Measurements from ENCODE around the gene CDKN2A.
"Not testable (repeated sequence)": the region's sequence is repeated elsewhere in the genome, so short reads cannot be mapped to it uniquely, and the experiment has no call there.

Gene CDKN2A

DNA sequence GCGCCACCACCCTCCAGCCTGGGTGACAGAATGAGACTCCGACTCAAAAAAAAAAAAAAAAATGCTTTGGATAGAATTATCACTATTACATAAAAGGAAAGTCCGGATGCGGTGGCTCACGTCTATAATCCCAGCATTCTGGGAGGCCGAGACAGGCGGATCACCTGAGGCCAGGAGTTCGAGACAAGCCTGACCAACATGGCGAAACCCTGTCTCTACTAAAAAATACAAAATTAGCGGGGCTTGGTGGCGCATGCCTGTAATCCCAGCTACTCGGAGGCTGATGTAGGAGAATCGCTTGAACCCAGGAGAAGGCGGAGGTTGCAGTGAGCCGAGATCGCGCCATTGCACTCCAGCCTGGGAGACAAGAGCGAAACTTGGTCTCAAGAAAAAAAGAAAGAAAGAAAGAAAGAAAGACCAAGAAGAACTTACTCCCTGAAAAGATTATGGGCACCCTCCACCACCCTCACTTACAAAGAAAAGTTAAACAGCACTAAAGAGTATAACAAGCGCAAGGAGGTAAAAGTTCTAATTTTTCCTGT is 17.8 kb downstream of the CDKN2A start:
- DNase-seq, result no peak

DNA sequence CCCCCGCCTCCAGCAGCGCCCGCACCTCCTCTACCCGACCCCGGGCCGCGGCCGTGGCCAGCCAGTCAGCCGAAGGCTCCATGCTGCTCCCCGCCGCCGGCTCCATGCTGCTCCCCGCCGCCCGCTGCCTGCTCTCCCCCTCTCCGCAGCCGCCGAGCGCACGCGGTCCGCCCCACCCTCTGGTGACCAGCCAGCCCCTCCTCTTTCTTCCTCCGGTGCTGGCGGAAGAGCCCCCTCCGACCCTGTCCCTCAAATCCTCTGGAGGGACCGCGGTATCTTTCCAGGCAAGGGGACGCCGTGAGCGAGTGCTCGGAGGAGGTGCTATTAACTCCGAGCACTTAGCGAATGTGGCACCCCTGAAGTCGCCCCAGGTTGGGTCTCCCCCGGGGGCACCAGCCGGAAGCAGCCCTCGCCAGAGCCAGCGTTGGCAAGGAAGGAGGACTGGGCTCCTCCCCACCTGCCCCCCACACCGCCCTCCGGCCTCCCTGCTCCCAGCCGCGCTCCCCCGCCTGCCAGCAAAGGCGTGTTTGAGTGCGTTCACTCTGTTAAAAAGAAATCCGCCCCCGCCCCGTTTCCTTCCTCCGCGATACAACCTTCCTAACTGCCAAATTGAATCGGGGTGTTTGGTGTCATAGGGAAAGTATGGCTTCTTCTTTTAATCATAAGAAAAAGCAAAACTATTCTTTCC is 19.3 kb downstream of the CDKN2A start:
- no peak for DNase-seq

DNA sequence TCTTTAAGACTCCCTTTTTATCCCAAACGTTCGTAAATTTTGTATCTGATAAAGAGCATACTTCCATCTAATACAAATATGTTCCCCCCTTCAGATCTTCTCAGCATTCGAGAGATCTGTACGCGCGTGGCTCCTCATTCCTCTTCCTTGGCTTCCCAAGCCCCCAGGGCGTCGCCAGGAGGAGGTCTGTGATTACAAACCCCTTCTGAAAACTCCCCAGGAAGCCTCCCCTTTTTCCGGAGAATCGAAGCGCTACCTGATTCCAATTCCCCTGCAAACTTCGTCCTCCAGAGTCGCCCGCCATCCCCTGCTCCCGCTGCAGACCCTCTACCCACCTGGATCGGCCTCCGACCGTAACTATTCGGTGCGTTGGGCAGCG is 19.9 kb downstream of the CDKN2A start:
- DNase-seq, result no peak

DNA sequence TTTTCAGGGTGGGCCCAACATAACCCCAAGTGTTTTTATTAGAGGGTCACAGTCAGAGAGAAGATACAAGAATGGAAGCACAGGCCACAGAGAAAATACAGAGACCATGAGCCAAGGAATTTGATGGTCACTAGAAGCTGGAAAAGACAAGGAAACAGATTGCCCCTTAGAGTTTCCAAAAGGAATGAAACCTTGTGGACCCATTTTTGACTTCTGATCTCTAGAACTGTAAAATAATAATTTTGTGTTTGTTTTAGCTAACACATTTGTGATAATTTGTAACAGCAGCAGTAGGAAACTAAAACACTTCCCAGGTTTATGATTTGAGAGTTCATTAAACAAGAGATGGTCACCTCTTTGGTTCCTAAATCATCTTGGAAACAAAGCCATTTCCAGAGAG is 21.8 kb downstream of the CDKN2A start:
- DNase-seq, result no peak

DNA sequence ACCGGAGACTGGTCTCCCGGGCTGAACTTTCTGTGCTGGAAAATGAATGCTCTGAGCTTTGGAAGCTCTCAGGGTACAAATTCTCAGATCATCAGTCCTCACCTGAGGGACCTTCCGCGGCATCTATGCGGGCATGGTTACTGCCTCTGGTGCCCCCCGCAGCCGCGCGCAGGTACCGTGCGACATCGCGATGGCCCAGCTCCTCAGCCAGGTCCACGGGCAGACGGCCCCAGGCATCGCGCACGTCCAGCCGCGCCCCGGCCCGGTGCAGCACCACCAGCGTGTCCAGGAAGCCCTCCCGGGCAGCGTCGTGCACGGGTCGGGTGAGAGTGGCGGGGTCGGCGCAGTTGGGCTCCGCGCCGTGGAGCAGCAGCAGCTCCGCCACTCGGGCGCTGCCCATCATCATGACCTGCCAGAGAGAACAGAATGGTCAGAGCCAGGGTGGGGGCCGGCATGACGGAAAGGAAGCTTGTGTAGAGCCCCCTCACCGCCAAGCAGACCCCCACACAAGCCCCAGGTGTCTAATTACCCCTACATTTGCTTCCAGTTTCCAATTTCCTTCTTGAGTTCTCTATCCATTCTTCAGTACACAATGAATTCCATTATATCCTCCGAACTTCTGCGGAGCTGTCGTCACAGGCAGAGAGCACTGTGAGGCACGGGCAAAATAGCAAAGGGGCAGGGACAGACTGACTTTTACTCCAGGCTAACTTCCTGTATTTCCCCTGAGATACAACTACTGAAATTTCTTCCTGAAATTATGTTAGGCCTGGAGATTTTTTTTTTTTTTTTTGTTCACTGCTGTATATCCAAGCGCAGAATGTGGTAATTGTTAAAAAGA is 23.2 kb downstream of the CDKN2A start:
- DNase-seq, result no peak

DNA sequence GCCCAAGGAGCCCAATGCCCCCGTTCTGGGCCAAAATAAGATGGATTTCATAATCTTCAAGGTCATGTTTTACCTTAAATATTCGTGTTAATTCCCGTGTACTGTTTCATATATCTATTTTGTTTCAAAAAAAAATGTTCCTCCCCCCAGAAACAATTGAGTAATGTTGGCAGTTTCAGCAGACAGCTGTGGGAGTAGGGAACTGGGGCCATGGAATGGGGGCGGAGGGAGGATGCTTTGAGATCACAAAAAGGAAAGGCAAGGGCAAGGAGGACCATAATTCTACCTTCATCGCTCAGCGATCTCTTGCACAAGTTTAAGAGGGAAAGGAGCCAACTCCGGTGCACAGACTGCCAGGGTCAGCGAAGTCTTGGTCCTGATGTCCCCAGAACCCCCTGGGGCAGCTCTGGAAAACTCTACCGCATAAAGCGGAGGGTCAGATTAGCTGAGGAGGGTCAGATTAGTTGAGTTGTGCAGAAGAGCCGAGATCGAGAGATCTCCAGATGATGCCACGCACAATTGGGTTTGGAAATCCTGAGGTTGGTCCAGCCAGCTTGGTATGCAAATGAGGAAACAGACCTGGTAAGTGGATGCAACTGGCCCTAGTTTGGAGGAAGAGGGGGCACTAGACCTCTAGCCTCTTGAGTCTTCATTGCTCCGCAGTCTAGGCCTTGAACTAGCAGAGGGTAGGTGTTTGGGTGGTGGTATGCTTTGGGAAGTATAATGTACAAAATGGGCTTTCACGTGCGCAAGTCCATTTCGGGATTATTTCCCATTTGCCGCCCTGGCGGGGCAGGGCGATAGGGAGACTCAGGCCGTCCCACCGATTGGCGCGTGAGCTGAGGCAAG is 24.0 kb downstream of the CDKN2A start:
- no peak for DNase-seq

DNA sequence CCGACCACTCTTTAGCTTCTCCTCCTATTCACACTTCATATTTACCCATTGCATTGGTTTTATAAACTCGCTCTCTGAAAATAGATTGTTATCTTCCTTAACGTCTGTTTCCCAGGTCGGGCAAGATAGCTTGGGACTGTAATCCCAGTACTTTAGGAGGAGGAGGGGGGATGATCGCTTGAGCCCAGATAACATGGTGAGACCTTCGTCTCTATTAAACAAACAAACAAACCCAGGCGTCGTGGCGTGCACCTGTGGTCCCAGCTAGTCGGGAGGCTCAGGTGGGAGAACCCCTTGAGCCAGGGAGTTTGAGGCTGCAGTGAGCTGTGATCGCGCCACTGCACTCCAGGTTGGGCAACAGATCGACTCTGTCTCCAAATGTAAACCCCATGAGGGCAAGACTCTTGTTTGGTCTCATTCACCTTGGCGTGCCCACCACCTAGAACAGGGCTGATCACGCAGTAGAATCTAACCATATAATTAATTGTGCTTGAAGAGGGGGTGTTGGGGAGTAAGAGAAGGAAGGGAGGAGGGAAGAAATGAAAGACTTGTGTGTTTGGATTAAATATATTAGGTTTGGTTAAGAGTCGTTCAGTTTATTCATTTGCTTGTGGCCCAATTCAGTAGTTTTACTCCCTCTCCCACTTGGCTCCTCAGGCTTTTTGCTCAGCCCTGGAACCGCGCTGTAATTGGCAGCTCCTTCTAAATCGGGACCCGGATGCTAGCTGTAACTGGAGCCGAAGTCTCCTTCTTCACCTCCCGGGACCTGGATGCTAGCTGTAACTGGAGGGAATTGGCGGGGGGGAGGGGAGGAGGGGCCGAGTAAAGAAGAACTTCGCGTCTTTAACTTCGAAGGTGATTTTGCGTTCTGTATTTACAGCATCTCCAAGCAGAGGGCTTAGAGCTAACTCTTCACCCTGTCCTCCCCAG is 24.9 kb downstream of the CDKN2A start:
- DNase-seq, result no peak

DNA sequence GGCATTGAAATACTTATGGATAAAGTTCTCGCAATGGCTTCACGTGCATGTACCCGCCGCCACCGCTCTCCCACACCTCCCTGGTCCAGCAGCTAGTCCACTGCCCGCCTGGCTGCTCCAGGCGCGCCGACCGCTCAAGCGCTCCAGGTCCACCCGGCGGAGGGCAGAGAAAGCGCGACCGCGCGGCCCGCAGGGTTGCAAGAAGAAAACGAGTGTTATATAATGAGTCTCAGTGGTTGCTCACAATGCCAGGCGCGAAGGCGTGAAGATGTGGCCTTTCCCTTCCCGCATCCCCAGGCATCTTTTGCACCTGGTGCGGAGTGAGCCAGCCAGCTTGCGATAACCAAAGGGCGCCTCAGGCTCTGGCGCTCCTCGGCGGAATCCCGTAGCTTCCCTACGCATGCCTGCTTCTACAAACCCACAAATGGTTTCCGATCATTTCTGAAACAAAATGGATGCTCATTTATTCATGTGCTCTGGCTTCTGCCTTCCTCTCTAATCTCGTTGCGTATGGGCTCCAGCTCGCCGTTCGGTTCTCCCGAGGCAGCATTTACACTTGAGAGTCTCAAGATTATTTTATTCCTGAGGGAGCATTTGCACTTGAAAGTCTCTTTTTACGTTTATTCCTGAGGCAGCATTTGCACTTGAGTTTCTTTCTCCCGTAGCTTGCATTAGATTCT is 25.7 kb downstream of the CDKN2A start:
- DNase-seq, result no peak

DNA sequence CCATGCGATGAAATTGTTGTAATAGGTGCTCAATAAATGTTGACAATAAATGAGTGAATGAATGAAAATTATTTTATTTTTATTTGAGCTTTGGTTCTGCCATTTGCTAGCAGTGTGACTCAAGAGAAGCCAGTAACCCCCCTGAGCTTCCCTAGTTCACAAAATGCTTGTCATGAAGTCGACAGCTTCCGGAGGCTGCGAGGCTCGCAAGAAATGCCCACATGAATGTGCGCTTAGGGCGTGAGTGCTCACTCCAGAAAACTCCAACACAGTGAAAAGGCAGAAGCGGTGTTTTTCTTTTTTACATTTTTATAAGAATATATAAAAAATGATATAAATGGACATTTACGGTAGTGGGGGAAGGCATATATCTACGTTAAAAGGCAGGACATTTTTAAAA is 26.5 kb downstream of the CDKN2A start:
- DNase-seq, result no peak

DNA sequence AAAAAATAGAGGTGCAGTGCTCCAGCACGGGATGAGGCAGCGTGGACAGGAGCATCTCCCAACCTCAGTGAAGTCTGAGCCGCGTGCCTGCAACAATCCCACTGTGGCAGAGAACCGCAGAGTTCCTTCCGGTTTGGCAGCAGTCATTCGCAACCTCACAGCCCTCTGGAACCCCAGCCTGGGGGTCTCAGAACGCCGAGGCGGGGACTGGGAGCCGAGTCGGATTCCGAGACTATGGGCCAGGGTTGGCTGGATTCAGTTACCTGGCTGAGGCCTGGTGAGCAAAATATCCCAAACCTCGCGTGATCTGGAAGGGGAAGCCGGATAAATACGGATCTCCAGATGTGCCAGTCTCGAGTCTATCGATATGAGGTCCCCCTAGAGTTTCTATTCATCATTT is 27.0 kb downstream of the CDKN2A start:
- no peak for DNase-seq

DNA sequence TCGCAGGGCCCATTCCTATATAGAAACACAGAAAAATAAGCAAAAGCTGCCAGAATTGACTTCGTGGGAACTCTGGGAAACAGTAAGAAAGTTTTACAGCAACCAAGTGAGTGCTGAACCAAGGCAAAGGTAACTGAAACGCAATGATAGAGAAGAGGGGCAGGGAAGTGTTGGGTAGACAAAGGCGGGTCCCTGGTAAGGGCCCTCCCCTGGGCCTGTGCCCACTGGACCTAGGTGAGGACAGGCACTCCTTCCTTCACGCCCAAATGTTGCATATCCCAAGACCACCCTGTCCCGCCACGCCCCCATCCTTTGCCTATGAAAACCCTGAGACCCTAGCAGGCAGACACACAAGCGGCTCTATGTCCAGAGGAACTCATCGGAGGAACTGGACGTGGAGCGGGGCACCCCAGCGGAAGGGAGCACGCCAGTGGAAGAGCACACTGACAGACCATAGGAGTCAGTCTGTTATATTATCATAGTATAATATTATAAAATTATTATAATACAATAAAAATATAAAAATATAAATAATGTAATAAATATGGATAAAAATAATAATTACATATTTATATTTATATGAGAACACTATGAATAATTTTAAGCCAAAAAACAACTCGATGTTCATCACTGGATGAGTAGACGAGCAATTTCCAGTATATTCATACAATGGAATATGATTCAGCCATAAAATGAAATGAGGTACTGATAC is 27.9 kb downstream of the CDKN2A start:
- no peak for DNase-seq

DNA sequence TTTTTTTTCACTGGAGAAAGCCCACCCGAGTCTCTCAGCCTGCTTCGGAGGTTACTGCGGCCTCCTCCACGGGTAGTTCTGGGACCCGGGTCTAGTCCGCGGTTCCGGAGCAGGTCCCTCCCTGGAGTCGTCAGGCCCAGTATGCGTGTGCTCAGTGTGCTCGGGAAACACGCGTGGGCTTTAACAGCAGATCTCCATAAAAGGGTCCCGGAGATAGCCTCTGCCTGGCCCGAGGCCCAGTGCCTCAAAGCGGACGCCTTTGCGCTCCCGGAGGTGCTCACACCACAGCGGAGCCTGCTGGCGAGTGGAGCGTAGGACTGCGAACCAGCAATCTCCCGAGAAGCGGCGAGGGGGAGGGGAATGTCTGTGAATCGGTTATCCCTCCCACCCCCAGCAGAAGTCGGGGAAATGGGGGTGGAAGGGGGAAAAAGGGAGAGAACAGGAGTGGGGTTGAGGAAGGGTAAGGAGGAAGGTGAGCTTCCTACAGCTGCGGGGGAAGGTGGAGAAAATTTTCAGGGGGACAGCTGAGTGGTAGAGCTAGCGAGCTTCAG is 28.7 kb downstream of the CDKN2A start:
- DNase-seq, result peak; percentile 52

DNA sequence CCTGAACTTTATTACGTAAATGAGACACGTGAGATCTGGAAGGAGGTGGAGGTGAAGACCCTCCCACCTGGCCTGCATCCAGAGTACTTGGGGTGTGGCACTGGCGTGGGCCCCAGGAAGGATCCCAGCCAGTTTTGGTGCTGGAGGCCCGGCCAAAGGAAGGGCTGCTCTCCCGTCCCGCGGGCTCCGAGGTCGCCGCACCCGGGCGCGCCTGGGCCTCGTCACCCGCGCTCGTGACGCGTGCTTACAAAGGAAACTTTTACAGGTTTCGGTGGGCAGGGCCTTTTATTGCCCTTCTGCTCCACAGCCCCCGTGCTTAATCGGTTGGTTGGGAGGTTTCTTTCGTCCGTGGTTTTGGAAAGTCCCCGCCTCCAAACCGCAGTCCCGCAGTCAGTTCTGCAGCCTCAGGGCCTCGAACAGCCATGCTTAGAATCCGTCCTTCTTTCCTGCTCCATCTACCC is 29.2 kb downstream of the CDKN2A start:
- DNase-seq, result peak; percentile 52

DNA sequence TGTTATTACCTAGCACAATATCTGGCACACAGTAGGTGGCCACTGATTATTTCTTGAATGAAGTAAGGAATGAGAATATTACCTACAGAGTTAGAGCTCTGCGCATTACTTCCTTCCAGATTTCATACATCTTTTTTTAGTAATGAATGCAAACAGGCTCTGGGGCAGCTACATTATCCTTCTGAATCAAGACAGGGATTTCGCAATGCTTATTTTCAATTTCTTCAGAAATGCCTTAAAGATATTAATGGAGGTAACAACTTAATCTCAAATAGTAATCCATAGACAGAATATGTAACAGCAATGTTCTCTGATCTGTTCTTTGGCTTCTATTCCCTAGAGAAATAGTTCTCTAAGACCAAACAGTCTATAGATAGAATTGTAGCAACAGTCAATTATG is 32.6 kb downstream of the CDKN2A start:
- DNase-seq, result no peak

DNA sequence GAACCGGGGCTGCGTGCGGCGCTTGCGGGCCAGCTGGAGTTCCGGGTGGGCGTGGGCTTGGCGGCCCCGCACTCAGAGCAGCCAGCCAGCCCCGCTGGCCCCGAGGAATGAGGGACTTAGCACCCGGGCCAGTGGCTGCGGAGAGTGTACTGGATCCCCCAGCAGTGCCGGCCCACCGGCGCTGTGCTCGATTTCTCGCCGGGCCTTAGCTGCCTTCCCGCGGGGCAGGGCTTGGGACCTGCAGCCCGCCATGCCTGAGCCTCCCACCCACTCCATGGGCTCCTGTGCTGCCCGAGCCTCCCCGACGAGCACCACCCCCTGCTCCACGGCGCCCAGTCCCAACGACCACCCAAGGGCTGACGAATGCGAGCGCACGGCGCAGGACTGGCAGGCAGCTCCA is 34.9 kb downstream of the CDKN2A start:
- not testable (repeated sequence) for DNase-seq

DNA sequence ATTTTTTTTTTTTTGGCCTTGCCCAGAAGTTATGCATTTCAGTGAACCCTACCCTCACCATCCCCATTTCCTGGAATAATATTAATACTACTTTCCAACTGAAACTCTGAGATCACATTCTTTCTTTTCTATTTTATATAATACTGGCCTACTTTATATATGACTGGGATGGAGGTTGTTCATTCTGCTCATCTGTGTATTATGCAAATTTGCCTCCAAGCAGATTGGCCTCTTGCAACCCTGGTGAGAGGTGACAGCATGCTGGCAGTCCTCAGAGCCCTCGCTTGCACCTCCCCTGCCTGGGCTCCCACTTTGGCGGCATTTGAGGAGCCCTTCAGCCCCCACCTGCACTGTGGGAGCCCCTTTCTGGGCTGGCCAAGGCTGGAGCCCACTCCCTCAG is 35.4 kb downstream of the CDKN2A start:
- DNase-seq, result no peak

DNA sequence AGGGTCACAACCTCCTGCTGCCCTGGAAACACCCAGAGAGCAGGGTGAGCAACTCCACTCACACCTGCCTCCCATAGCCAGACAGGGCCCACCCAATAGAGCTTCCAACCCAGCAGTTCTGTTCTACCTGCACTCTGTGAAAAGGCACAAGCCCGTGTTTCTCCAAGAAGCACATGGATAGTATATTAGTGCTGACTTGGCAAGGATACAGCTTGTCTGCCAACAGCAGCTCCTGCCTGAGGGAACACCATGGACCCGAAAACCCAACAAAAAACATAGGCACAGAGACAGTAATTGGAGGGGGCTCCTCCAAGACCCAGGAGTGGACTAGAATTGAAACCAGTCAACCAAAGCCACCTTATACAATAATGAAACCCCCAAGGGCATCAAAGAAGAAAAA is 48.6 kb downstream of the CDKN2A start:
- no peak for DNase-seq

DNA sequence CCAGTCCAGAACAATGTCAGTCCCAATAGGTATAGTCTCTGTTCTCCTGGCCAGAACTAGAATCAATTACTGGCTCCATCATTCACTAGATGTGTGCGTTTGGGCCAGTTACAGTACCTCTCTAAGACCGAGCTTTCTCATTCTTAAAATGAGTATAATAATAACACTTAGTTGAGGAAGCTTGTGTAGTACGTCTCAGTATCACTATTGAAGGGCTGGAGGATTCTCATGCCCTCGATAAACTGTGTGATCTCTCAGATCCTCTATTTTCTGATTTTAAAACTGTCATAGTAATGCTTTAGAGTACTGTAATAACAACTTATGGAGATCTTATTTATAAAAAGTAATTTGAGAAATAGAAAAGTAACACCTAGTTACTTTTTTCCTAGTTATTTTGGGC is 50.7 kb downstream of the CDKN2A start:
- DNase-seq, result no peak

DNA sequence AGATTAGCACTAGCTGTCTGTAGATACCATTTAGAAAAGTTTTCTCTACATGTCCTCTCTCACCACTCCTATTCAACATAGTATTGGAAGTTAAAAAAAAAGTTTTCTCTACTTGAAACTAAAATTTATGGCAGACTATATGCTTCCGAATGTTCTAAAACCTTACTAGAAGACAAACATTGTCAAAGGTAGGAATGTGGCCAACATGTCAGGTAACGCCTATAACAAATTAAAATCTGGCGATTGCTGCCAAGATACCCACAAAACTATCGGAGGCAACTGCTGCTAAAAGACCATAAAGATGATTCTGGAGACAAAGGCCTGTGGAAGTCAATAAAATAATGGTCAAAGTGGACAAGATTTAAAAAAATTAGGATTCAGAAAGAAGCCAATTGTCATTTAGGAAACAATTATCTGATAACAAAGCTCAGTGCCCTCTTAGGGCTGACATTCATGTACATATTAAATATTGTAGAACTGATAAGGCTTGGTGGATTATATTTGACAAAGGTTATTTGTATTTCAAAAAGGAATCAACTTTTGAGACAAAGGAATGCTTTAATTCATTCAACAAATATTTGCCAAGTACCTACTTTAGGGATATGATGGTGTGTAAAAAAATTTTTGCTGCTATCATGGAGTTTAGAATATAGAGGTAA is 52.7 kb downstream of the CDKN2A start:
- DNase-seq, result no peak

DNA sequence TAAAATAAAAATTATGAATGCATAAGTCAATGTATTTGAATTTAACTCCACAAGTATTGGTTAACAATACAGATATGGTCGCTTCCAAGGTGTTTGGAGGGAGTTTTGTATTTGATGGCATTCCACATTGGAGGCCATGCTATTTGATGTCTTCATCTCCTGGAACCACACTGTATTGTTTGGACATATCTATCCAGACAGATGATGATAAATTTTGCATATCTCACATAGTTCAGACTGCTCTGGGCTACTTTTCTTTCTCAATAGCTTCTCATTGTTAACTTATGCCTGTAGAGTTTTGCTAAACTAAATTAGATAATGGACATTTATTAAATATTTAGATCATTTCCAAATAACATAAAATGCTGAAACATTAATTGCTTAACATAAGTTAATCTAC is 58.0 kb downstream of the CDKN2A start:
- DNase-seq, result no peak

Measured in hematopoietic multipotent progenitor cell treated with erythropoietin and hydrocortisone succinate and interleukin-3 and kit ligand, for 8 days (in vitro differentiated cells).